ENCODE measurements around the gene ARHGAP42. TPM values are rescaled to one million over a fixed set of nuclear protein-coding genes. Genes with fewer than 3 reads are reported as not detected.

The ARHGAP42 gene
- total RNA-seq, 1 experiment from 2014 or later, result 39.1 TPM

DNA sequence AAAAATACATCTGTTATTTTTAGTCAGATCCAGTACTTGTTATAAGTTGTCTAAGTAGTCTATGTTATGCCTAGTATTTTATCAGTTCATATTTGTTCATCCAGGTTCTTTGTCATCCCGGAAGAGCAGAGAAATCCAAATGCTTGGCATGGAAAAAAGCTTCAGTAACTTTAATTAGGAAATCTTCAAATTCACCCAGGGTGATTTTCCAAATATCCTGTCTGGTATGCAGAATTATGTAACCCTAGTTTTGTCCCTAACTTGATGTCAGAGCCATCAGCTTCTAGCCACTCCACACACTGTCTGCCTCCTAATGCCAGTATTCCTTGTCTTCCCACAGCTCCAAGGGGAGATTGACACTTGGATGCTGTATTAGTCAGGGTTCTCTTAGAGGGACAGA, 216.2 kb downstream of the ARHGAP42 start:
- H3K79me1 ChIP-seq (ENCODE audit: insufficient read depth, low read depth, low read length, poor library complexity, severe bottlenecking), result no peaks in the 10 kb centered on the region
- no peak overlapping the region for H3K27ac Mint-ChIP-seq
- no peak overlapping the region for H3K18ac ChIP-seq (ENCODE audit: insufficient read length, low read depth, low read length)
- no peak overlapping the region for H3K4me2 ChIP-seq (ENCODE audit: insufficient read depth, insufficient read length, low read length)
- H2BK12ac ChIP-seq (ENCODE audit: insufficient read length, low read depth, low read length), result no peak overlapping the region
- no peak overlapping the region for H3K14ac ChIP-seq (ENCODE audit: insufficient read depth, low read length)
- H4K91ac ChIP-seq (ENCODE audit: insufficient read length, low read depth, low read length), result no peak overlapping the region
- TF ChIP-seq, protein P1, sequence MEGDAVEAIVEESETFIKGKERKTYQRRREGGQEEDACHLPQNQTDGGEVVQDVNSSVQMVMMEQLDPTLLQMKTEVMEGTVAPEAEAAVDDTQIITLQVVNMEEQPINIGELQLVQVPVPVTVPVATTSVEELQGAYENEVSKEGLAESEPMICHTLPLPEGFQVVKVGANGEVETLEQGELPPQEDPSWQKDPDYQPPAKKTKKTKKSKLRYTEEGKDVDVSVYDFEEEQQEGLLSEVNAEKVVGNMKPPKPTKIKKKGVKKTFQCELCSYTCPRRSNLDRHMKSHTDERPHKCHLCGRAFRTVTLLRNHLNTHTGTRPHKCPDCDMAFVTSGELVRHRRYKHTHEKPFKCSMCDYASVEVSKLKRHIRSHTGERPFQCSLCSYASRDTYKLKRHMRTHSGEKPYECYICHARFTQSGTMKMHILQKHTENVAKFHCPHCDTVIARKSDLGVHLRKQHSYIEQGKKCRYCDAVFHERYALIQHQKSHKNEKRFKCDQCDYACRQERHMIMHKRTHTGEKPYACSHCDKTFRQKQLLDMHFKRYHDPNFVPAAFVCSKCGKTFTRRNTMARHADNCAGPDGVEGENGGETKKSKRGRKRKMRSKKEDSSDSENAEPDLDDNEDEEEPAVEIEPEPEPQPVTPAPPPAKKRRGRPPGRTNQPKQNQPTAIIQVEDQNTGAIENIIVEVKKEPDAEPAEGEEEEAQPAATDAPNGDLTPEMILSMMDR (conservative IDR thresholded peaks at IDR 0.05), result no peak
- H3K23me2 ChIP-seq (ENCODE audit: insufficient read length, low read depth, low read length, poor library complexity, severe bottlenecking), result no peaks in the 10 kb centered on the region
- no peak overlapping the region for H2BK5ac ChIP-seq (ENCODE audit: insufficient read length, low read length)
- H2AK5ac ChIP-seq (ENCODE audit: insufficient read length, low read length), result no peak overlapping the region
- no peak overlapping the region for H3T11ph ChIP-seq (ENCODE audit: low read length)
- H3K4me1 Mint-ChIP-seq, result peaks cover 9 to 13% of the 10 kb centered on the region in 2 experiments
- no peaks in the 10 kb centered on the region for H3K79me2 ChIP-seq (ENCODE audit: insufficient read depth, low read length)
- no peak overlapping the region for H3K4ac ChIP-seq (ENCODE audit: low read depth, low read length)
- H4K5ac ChIP-seq (ENCODE audit: insufficient read length, low read depth, low read length), result no peak overlapping the region
- H2AFZ ChIP-seq (ENCODE audit: low read length), result no peak overlapping the region
- no peak overlapping the region for H3K4me3 Mint-ChIP-seq
- H2BK120ac ChIP-seq (ENCODE audit: low read depth, low read length, poor library complexity, severe bottlenecking), result no peak overlapping the region
- H3K9ac ChIP-seq (ENCODE audit: extremely low read depth, insufficient read length, low read length), result no peak overlapping the region
- H3K9me3 ChIP-seq (ENCODE audit: control insufficient read depth, low read depth, low read length), result no peaks in the 10 kb centered on the region
- no peaks in the 10 kb centered on the region; a peak in 1 of 5 replicates for H3K9me3 Mint-ChIP-seq
- H3K23ac ChIP-seq (ENCODE audit: insufficient read length, low read depth, low read length), result no peak overlapping the region
- H2BK15ac ChIP-seq (ENCODE audit: low read depth, low read length), result no peak overlapping the region
- no peaks in the 10 kb centered on the region; the same call in 1 of the 2 replicates for H3K4me1 ChIP-seq (ENCODE audit: insufficient read depth, low read length)
- DNase-seq, result no peak
- H3K27ac ChIP-seq (ENCODE audit: insufficient read length, low read depth, low read length), result no peak overlapping the region
- H3K27me3 Mint-ChIP-seq (ENCODE audit: low read depth), result no peaks in the 10 kb centered on the region
- no peaks in the 10 kb centered on the region for H3K27me3 ChIP-seq (ENCODE audit: insufficient read depth, low read length)
- H3K36me3 Mint-ChIP-seq (ENCODE audit: insufficient read depth in 1 of 3, low read depth in 3 of 3), result peaks cover 0 to 4% (median 2%) of the 10 kb centered on the region in 3 experiments; a peak in 1 of 7 replicates
- no CpG with 5 or more reads among the region's 1 CpG for WGBS (ENCODE audit: extremely low coverage, insufficient read length, low lambda C conversion rate)
- no peak overlapping the region for H4K8ac ChIP-seq (replicated peaks; ENCODE audit: insufficient read length, low read depth, low read length)
- no peak overlapping the region for H2BK20ac ChIP-seq (ENCODE audit: low read depth, low read length, poor library complexity, severe bottlenecking)
- no peaks in the 10 kb centered on the region for H4K20me1 ChIP-seq (ENCODE audit: control insufficient read depth, insufficient read depth, insufficient read length)
- H3K56ac ChIP-seq (ENCODE audit: insufficient read length, low read depth, low read length), result no peak overlapping the region

Data from H9 (cell line).